ENCODE measurements around the gene INSRR. TPM values are rescaled to one million over a fixed set of nuclear protein-coding genes. Genes with fewer than 3 reads are reported as not detected.

INSRR gene
- total and polyA plus RNA-seq, 4 donors, result 0.01 TPM; not detected in 3

DNA sequence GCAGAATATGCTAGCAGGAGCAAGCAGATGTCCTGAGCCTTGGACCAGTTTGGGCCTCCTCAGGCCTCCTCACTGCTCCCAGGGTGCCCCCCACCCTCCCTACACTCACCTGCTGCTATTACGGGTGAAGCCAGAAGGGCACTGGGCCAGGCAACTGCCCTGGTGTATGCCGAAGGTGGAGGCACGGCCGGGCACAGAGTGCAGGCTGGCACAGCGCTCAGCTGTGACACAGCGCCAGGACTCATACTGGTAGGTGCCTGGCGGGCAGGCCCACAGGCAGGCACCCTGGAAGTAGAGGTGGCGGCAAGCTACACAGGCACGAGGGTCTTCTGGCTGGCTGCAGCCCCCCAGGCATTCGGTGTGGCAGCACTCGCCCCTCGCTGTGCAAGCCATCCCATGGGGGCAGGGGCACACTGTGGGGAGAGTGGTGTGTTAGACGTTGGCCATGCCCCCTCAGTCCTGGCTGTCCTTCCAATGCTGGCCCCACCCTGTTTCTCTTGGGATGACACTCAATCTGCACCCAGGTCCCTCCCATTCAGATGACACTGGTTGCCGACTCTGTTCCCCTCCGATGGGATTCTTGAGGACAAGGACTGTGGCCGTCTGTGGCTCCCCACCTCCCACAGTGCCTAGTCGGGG, 7.0 kb downstream of the INSRR start:
- H3K27ac ChIP-seq (ENCODE audit: low read depth in 1 of 2, low read length in 2 of 2), result peak overlapping the region; percentile 61 to 80
- no peak overlapping the region for H3K9ac ChIP-seq (ENCODE audit: low read depth in 1 of 2, low read length in 2 of 2)
- no peaks in the 10 kb centered on the region for H3K27me3 ChIP-seq (ENCODE audit: control insufficient read depth in 4 of 4, insufficient read depth in 4 of 4, low read length in 3 of 4)
- no peak overlapping the region for H3K4me3 ChIP-seq (ENCODE audit: low read depth in 1 of 3, low read length in 3 of 3)
- H3K4me1 ChIP-seq (ENCODE audit: control insufficient read depth in 4 of 4, insufficient read depth in 4 of 4, low read length in 3 of 4), result peaks cover 0 to 21% (median 9%) of the 10 kb centered on the region in 4 donors
- 36% methylated on average over 17 of the region's 17 CpGs for WGBS
- no peaks in the 10 kb centered on the region for H3K9me3 ChIP-seq (ENCODE audit: control insufficient read depth in 4 of 4, low read length in 3 of 4)
- peak in 1 of 2 donors; percentile 22 for TF ChIP-seq HNF4A (conservative IDR thresholded peaks at IDR 0.05)
- TF ChIP-seq, protein P1, sequence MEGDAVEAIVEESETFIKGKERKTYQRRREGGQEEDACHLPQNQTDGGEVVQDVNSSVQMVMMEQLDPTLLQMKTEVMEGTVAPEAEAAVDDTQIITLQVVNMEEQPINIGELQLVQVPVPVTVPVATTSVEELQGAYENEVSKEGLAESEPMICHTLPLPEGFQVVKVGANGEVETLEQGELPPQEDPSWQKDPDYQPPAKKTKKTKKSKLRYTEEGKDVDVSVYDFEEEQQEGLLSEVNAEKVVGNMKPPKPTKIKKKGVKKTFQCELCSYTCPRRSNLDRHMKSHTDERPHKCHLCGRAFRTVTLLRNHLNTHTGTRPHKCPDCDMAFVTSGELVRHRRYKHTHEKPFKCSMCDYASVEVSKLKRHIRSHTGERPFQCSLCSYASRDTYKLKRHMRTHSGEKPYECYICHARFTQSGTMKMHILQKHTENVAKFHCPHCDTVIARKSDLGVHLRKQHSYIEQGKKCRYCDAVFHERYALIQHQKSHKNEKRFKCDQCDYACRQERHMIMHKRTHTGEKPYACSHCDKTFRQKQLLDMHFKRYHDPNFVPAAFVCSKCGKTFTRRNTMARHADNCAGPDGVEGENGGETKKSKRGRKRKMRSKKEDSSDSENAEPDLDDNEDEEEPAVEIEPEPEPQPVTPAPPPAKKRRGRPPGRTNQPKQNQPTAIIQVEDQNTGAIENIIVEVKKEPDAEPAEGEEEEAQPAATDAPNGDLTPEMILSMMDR (IDR thresholded peaks at IDR 0.05; ENCODE audit: low read depth, low read length, missing input control), result no peak
- no peak for TF ChIP-seq HNF4G (IDR thresholded peaks at IDR 0.05)
- TF ChIP-seq JUND (IDR thresholded peaks at IDR 0.05), result no peak
- no peak for TF ChIP-seq SP1 (IDR thresholded peaks at IDR 0.05)
- TF ChIP-seq EGR1 (IDR thresholded peaks at IDR 0.05; ENCODE audit: low read depth in 2 of 2), result no peak
- DNase-seq (ENCODE audit: low spot score), result no peak
- H3K36me3 ChIP-seq (ENCODE audit: control insufficient read depth in 4 of 4, insufficient read depth in 3 of 4, low read depth in 1 of 4, low read length in 3 of 4), result no peaks in the 10 kb centered on the region

DNA sequence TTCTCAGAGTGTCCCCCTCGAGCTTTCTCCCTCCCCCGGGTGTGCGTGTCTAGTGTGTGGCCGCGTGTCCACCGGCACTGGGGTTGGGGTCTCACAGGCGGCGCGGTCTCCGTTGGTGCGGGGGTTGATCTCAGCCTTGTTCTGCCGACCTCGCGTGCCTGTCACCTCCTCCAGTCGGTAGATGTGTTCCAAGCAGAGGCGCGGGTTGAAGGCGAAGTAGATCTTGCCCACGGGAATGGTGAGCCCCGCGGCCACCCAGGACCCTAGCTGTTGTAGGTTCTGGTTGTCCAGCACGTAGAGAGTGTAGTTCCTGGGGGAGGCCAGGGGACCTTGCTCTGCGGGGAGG, 9.8 kb downstream of the INSRR start:
- no peak overlapping the region for H3K4me3 ChIP-seq (ENCODE audit: low read depth in 1 of 3, low read length in 3 of 3)
- no peak for DNase-seq (ENCODE audit: low spot score)
- H3K4me1 ChIP-seq (ENCODE audit: control insufficient read depth in 4 of 4, insufficient read depth in 4 of 4, low read length in 3 of 4), result peaks cover 0 to 26% (median 13%) of the 10 kb centered on the region in 4 donors
- H3K36me3 ChIP-seq (ENCODE audit: control insufficient read depth in 4 of 4, insufficient read depth in 3 of 4, low read depth in 1 of 4, low read length in 3 of 4), result no peaks in the 10 kb centered on the region
- 38% methylated on average over 23 of the region's 23 CpGs for WGBS
- H3K27ac ChIP-seq (ENCODE audit: low read depth in 1 of 2, low read length in 2 of 2), result no peak overlapping the region
- H3K9ac ChIP-seq (ENCODE audit: low read depth in 1 of 2, low read length in 2 of 2), result no peak overlapping the region
- TF ChIP-seq YY1 (IDR thresholded peaks at IDR 0.05) (no peak), SP1 (IDR thresholded peaks at IDR 0.05) (no peak), GABPA (IDR thresholded peaks at IDR 0.05 in 1 of 2, conservative IDR thresholded peaks at IDR 0.05 in 1 of 2) (no peak), HNF4A (conservative IDR thresholded peaks at IDR 0.05) (no peak), TAF1 (conservative IDR thresholded peaks at IDR 0.05) (no peak), NR2F2 (IDR thresholded peaks at IDR 0.05) (no peak), JUND (IDR thresholded peaks at IDR 0.05) (no peak), HNF4G (IDR thresholded peaks at IDR 0.05) (no peak)
- TF ChIP-seq, protein P1 (IDR thresholded peaks at IDR 0.05; ENCODE audit: low read depth, low read length, missing input control), result no peak
- TF ChIP-seq, protein P2, sequence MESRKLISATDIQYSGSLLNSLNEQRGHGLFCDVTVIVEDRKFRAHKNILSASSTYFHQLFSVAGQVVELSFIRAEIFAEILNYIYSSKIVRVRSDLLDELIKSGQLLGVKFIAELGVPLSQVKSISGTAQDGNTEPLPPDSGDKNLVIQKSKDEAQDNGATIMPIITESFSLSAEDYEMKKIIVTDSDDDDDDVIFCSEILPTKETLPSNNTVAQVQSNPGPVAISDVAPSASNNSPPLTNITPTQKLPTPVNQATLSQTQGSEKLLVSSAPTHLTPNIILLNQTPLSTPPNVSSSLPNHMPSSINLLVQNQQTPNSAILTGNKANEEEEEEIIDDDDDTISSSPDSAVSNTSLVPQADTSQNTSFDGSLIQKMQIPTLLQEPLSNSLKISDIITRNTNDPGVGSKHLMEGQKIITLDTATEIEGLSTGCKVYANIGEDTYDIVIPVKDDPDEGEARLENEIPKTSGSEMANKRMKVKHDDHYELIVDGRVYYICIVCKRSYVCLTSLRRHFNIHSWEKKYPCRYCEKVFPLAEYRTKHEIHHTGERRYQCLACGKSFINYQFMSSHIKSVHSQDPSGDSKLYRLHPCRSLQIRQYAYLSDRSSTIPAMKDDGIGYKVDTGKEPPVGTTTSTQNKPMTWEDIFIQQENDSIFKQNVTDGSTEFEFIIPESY (IDR thresholded peaks at IDR 0.05), result no peak
- peaks cover 0 to 9% (median 5%) of the 10 kb centered on the region in 4 donors for H3K27me3 ChIP-seq (ENCODE audit: control insufficient read depth in 4 of 4, insufficient read depth in 4 of 4, low read length in 3 of 4)
- H3K9me3 ChIP-seq (ENCODE audit: control insufficient read depth in 4 of 4, low read length in 3 of 4), result no peaks in the 10 kb centered on the region
